Esophagus muscularis mucosa (tissue), 3 donors: ENCODE results near the gene FRMD1.

Source experiments
- CTCF ChIP-seq, 3 experiments: fragments of 200-600 bp in 2 of 3; fragments of 450-650 bp in 1 of 3; sonication (generic) in 2 of 3; IDR thresholded peaks; one replicate each; pipeline ENCODE4 v1.5.1; 2017 to 2019; ENCODE audit warnings: antibody characterized with exemption in 3 of 3, mild to moderate bottlenecking in 2 of 3, moderate library complexity in 1 of 3
- POLR2A ChIP-seq: fragments of 450-650 bp; IDR thresholded peaks from one replicate; pipeline ENCODE4 v1.6.1; 2017; ENCODE audit warnings: antibody characterized with exemption, moderate library complexity, mild to moderate bottlenecking, low read depth
- POLR2AphosphoS5 ChIP-seq, 2 donors: sonication (generic); formaldehyde crosslinking; IDR thresholded peaks; one replicate each; pipeline ENCODE4 v1.6.1; 2017; ENCODE audit warnings: antibody characterized with exemption in 2 of 2

GRCh38 chr6:168092541-168092940 lies 13.5 kb upstream of the FRMD1 start:
- TF ChIP-seq CTCF (IDR thresholded peaks at IDR 0.05): no peak
- no peak for TF ChIP-seq POLR2AphosphoS5 (IDR thresholded peaks at IDR 0.05)
- TF ChIP-seq POLR2A: no peak
